NCI-H1694 treated with DMSO at 0.1 percent for 48 hours (cell line): Measurements from ENCODE around the gene PLEKHA7.
"Not testable (repeated sequence)": the region's sequence is repeated elsewhere in the genome, so short reads cannot be mapped to it uniquely, and the experiment has no call there.

Experiments used
- DNase-seq: peaks from one replicate; lab custom pipeline; 2025; lab: John Stamatoyannopoulos, UW

PLEKHA7 gene

GRCh38 chr11:16876837-16877236 lies 137.4 kb downstream of the PLEKHA7 start:
- DNase-seq = no peak

- no peak for DNase-seq
Measured at GRCh38 chr11:16876053-16876752, 138.0 kb downstream of the PLEKHA7 start.

- DNase-seq = no peak
Measured at GRCh38 chr11:16874275-16874975, 139.8 kb downstream of the PLEKHA7 start.

GRCh38 chr11:16873289-16873688 lies 140.9 kb downstream of the PLEKHA7 start:
- no peak for DNase-seq

GRCh38 chr11:16871368-16871767 lies 142.8 kb downstream of the PLEKHA7 start:
- DNase-seq = no peak

- DNase-seq = no peak
Measured at GRCh38 chr11:16867097-16867496, 147.1 kb downstream of the PLEKHA7 start.

- not testable (repeated sequence) for DNase-seq
Measured at GRCh38 chr11:16864428-16864827, 149.8 kb downstream of the PLEKHA7 start.

GRCh38 chr11:16863389-16863788 lies 150.8 kb downstream of the PLEKHA7 start:
- DNase-seq = no peak

GRCh38 chr11:16862726-16863125 lies 151.5 kb downstream of the PLEKHA7 start:
- no peak for DNase-seq

GRCh38 chr11:16861862-16862261 lies 152.4 kb downstream of the PLEKHA7 start:
- no peak for DNase-seq

GRCh38 chr11:16860617-16861016 lies 153.6 kb downstream of the PLEKHA7 start:
- DNase-seq = no peak

- DNase-seq = no peak
Measured at GRCh38 chr11:16859651-16860050, 154.6 kb downstream of the PLEKHA7 start.

GRCh38 chr11:16857186-16857585 lies 157.0 kb downstream of the PLEKHA7 start:
- DNase-seq = no peak

- no peak for DNase-seq
Measured at GRCh38 chr11:16856022-16856471, 158.2 kb downstream of the PLEKHA7 start.

GRCh38 chr11:16854979-16855378 lies 159.2 kb downstream of the PLEKHA7 start:
- DNase-seq = no peak

GRCh38 chr11:16853859-16854258 lies 160.4 kb downstream of the PLEKHA7 start:
- DNase-seq = no peak

- no peak for DNase-seq
Measured at GRCh38 chr11:16853266-16853665, 160.9 kb downstream of the PLEKHA7 start.

GRCh38 chr11:16846305-16846704 lies 167.9 kb downstream of the PLEKHA7 start:
- DNase-seq = no peak

- DNase-seq = no peak
Measured at GRCh38 chr11:16844268-16844771, 169.9 kb downstream of the PLEKHA7 start.

- DNase-seq = peak; percentile 1
Measured at GRCh38 chr11:16843294-16843693, 170.9 kb downstream of the PLEKHA7 start.

- DNase-seq = peak; percentile 78
Measured at GRCh38 chr11:16841984-16842383, 172.2 kb downstream of the PLEKHA7 start.

GRCh38 chr11:16841481-16841880 lies 172.7 kb downstream of the PLEKHA7 start:
- DNase-seq = no peak

GRCh38 chr11:16840951-16841350 lies 173.3 kb downstream of the PLEKHA7 start:
- DNase-seq = no peak
